ENCODE data around the gene ZNF616. TPM values are rescaled to one million over a fixed set of nuclear protein-coding genes. Genes with fewer than 3 reads are reported as not detected.

Gene ZNF616
- total RNA-seq = 3.3 and 4.4 TPM in 2 replicates

GRCh38 chr19:52139252-52140031, at the start of gene ZNF616:
Gene ZNF616, minus strand, starts transcription at chr19:52139938. Its CDS starts 9,426 bp downstream, at chr19:52130512.

GRCh38 chr19:52171321-52172169, 31.8 kb upstream of the ZNF616 start, which contains the start of gene ZNF836:
Gene ZNF836, minus strand, starts transcription at chr19:52171621. Its CDS starts 3,549 bp downstream, at chr19:52168072.

DNA sequence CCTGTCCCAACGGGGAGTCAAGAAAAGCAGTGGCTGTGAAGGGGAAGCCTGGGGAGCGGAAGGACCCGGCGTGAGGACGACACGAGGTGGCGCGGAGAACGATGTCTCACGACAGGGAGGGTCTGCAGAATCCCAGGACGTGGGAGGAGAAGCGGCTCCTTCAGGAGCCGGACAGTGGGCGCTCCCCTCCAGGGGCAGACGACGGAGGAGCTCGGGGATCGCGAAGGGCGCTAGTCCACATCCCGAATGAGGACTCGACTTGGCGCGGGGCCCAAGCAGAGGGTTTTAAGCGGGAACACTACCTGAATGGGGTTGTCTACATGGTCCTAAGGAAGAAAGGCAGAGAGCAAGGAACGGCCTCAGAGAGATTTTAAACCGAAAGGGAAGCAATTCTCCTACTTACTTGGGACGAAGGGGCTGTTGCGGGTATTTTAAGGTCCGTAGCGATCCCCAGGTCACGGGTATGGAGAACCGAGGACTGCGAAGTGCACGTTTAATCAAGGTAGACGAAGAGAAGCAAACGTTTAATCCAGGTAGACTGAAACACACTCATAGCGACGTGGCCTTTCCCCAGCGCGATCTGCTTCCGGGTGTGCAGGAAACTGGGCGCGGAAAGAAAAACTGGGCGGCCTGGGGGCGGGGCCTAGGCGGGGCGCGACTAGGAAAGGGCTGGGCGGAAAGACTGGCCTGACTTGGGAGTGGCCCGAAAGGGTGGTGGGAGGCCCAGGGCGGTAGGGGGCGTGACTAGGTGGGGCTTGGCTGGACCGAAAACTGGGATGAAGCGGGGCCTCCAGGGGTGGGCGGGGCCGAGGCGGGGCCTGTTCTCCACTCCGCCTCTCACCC, 44.3 kb downstream of the ZNF616 start, which contains the start of gene ZNF841:
TSS of gene ZNF841 (minus strand) at position 594 of the 843 bp plus-strand sequence. CDS start 10,964 bp downstream, outside the sequence.

Other genes starting within 250 kb of the ZNF616 start
- 4.7 and 4.9 TPM in 2 replicates for gene ZNF649, start 234.9 kb downstream of the ZNF616 start, total RNA-seq
- 1.6 and 2.9 TPM in 2 replicates for gene ZNF613, start 212.5 kb downstream of the ZNF616 start, total RNA-seq
- gene ZNF350, start 153.1 kb downstream of the ZNF616 start, total RNA-seq = 2.0 and 2.7 TPM in 2 replicates
- 2.9 and 3.2 TPM in 2 replicates for gene ZNF615, start 131.7 kb downstream of the ZNF616 start, total RNA-seq
- 3.9 and 4.1 TPM in 2 replicates for gene ZNF614, start 111.6 kb downstream of the ZNF616 start, total RNA-seq
- gene ZNF432, start 91.1 kb downstream of the ZNF616 start, total RNA-seq = 2.1 and 3.4 TPM in 2 replicates
- gene ZNF841, start 44.2 kb downstream of the ZNF616 start, total RNA-seq = 4.2 TPM in 2 replicates
- gene ZNF836, start 31.7 kb upstream of the ZNF616 start, total RNA-seq = 2.0 and 2.2 TPM in 2 replicates
- 265 and 317 TPM in 2 replicates for gene PPP2R1A, start 50.1 kb upstream of the ZNF616 start, total RNA-seq
- gene ZNF766, start 129.6 kb upstream of the ZNF616 start, total RNA-seq = 6.5 and 7.2 TPM in 2 replicates
- 3.9 and 9.0 TPM in 2 replicates for gene ZNF480, start 157.2 kb upstream of the ZNF616 start, total RNA-seq
- 0.65 and 2.2 TPM in 2 replicates for gene ZNF610, start 196.3 kb upstream of the ZNF616 start, total RNA-seq
- gene ZNF880, start 230.0 kb upstream of the ZNF616 start, total RNA-seq = 10.6 and 18.4 TPM in 2 replicates

Measured in mesangial cell (primary cell).